ENCODE results near the gene PSMC5. TPM values are rescaled to one million over a fixed set of nuclear protein-coding genes. Genes with fewer than 3 reads are reported as not detected.

Gene PSMC5
- total RNA-seq, 4 donors from 2014 or later, result 63.2 to 131 (median 77.9) TPM

DNA sequence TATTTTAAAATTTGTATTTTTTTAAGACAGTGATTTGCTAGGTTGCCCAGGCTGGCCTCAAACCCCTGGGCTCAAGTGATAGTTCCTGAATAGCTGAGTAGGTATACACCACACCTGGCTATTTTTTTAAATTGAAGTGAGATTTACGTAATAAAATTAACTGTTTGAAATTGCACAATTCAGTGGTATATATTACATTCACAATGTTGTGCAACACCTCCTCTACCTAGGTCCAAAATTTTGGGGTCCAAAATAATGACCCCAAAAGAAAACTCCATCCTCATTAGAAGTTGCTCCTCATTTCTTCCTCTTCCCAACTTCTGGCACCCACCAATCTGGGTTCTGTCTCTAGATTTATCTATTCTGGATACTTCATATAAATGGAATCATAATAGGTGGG, 18.3 kb downstream of the PSMC5 start:
- Histone ChIP-seq H3K36me3 (no peaks in the 10 kb centered on the region), H3K4me3 (no peak overlapping the region), H3K27ac (no peak overlapping the region), H3K4me1 (peaks cover 10 to 28% (median 23%) of the 10 kb centered on the region in 4 donors), H3K9me3 (no peaks in the 10 kb centered on the region), H3K27me3 (no peaks in the 10 kb centered on the region)
- in situ Hi-C loops (cut with MboI; ENCODE audit: low pct_ligation_motif_present in 1 of 4, low pct_unique_long_range_greater_than_20kb in 1 of 4, low sequenced_read_pairs in 3 of 4), result no loop called here
- intact Hi-C loops (cut with DNase I; ENCODE audit: low total_unique reads), result loop anchor here (10.0 kb wide), 1 partner anchor 71 kb away; the partner anchor contains the start of genes CCDC47 and DDX42
- 3 to 25% methylated on average over 1 of the region's 1 CpG for WGBS, 2 donors (ENCODE audit: low coverage in 1 of 2)
- TF ChIP-seq, protein P1, sequence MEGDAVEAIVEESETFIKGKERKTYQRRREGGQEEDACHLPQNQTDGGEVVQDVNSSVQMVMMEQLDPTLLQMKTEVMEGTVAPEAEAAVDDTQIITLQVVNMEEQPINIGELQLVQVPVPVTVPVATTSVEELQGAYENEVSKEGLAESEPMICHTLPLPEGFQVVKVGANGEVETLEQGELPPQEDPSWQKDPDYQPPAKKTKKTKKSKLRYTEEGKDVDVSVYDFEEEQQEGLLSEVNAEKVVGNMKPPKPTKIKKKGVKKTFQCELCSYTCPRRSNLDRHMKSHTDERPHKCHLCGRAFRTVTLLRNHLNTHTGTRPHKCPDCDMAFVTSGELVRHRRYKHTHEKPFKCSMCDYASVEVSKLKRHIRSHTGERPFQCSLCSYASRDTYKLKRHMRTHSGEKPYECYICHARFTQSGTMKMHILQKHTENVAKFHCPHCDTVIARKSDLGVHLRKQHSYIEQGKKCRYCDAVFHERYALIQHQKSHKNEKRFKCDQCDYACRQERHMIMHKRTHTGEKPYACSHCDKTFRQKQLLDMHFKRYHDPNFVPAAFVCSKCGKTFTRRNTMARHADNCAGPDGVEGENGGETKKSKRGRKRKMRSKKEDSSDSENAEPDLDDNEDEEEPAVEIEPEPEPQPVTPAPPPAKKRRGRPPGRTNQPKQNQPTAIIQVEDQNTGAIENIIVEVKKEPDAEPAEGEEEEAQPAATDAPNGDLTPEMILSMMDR (IDR thresholded peaks at IDR 0.05), result no peak
- no peak for TF ChIP-seq EP300 (IDR thresholded peaks at IDR 0.05; ENCODE audit: low read depth)
- no peak for TF ChIP-seq POLR2A (IDR thresholded peaks at IDR 0.05)
- no peak for TF ChIP-seq POLR2AphosphoS5 (IDR thresholded peaks at IDR 0.05)
- DNase-seq, result no peak

DNA sequence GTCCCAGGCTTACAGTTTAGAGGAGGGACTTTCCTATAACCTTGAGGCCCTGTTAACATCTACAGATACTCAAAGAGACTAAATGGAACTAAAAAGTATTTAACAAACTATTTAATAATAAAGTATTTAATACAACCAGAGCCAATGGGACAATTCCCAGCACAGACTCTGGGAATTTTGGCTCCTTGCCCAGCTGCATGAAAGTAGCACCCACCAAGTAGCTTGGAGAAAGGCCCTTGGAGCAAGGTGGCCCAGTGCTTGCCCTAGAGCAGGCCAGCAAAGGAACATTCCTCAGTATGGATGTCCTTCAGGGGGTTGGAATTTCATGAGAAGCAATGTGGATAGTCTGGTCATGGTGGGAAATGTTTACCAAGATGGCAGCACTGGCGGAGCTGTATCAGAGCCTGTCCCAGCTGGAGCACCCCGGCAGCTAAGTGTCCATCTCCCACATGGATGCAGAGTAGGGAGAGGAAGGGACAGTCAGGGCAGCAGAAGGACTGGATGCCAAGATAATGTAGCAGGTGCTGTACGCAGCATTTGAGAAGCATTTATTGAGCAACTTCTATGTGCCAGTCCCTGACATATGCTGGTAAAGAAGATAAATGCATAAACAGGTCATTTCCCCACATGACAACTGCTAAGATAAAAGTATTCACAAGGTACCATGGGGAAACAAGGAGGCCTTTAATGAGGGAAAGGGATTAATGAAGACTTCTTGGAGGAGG, 20.5 kb downstream of the PSMC5 start:
- Histone ChIP-seq H3K36me3 (no peaks in the 10 kb centered on the region), H3K4me1 (peaks cover 0 to 17% (median 12%) of the 10 kb centered on the region in 4 donors), H3K9me3 (no peaks in the 10 kb centered on the region), H3K4me3 (no peak overlapping the region), H3K27ac (no peak overlapping the region), H3K27me3 (no peaks in the 10 kb centered on the region)
- in situ Hi-C loops (cut with MboI; ENCODE audit: low pct_ligation_motif_present in 1 of 4, low pct_unique_long_range_greater_than_20kb in 1 of 4, low sequenced_read_pairs in 3 of 4) (no loop called here), intact Hi-C loops (cut with DNase I; ENCODE audit: low total_unique reads) (loop anchor here (10.0 kb wide), 1 partner anchor 73 kb away; the partner anchor contains the start of genes CCDC47 and DDX42)
- TF ChIP-seq POLR2A (IDR thresholded peaks at IDR 0.05), result no peak
- TF ChIP-seq POLR2AphosphoS5 (IDR thresholded peaks at IDR 0.05), result no peak
- TF ChIP-seq, protein P1 (IDR thresholded peaks at IDR 0.05), result no peak
- no peak for TF ChIP-seq EP300 (IDR thresholded peaks at IDR 0.05; ENCODE audit: low read depth)
- DNase-seq, result no peak
- 59% methylated on average over 3 of the region's 3 CpGs; no CpG with 5 or more reads in 1 of the 2 donors for whole genome bisulfite sequencing, 2 donors (ENCODE audit: low coverage in 1 of 2)

DNA sequence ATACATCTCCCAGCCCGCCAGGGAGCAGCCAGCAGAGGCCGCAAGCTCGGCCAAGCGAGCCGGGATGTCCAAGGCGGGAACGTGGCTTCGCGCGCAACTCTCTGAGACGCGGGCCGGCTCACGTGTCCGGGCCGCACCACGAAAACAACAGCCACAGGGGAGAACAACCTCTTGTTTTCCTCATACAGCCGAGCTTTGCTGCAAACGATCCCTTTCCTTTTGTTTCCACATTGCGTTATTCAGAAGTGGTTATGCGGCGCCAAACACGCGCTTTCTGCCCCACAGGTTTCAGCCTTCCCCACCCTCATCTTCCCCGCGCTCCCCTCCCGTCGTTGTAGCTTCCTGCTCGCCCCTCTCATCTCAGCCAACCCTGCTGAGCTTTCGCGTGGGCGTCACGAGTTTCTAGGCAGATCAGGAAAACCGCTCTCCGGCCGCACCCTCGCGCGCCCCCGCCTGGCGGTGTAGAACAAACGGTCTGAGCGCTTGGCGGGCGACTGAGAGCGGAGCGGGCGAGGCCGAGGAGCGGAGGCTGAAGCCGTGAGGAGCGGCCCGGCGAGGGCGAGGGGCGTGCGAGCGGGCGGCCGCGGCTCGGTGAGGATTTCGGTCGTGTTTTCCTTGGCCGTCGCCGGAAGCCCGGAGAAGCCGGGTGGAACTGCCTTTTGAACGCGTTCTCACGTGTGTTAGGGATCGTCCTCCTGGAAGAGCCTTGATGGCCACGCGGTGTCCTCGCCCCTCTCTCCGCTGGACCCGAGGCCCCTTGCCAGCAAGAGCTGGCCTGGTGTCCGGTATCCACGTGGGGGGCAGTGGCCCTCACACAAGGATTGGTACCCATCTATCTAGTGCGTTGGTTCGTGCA, 21.8 kb downstream of the PSMC5 start:
- peaks cover 0 to 17% (median 7%) of the 10 kb centered on the region in 4 donors for H3K4me1 ChIP-seq
- H3K4me3 ChIP-seq, result peak overlapping the region in 3 of 4 donors; percentile 5 to 42 (median 23)
- 0 to 35% methylated on average over 5 to 82 of the region's 82 CpGs for WGBS, 2 donors (ENCODE audit: low coverage in 1 of 2)
- TF ChIP-seq EP300 (IDR thresholded peaks at IDR 0.05; ENCODE audit: low read depth) (no peak), POLR2AphosphoS5 (IDR thresholded peaks at IDR 0.05) (peak in 1 of 3 donors; percentile 34)
- TF ChIP-seq, protein P1 (IDR thresholded peaks at IDR 0.05), result peak; percentile 54 to 72 (median 60)
- in situ Hi-C loops (cut with MboI; ENCODE audit: low pct_ligation_motif_present in 1 of 4, low pct_unique_long_range_greater_than_20kb in 1 of 4, low sequenced_read_pairs in 3 of 4) (no loop called here), intact Hi-C loops (cut with DNase I; ENCODE audit: low total_unique reads) (loop anchor here (10.0 kb wide), 1 partner anchor 74 kb away; the partner anchor contains the start of genes CCDC47 and DDX42)
- no peaks in the 10 kb centered on the region for H3K36me3 ChIP-seq
- no peaks in the 10 kb centered on the region for H3K9me3 ChIP-seq
- DNase-seq, result peak; percentile 93
- no peaks in the 10 kb centered on the region for H3K27me3 ChIP-seq
- peak overlapping the region; percentile 3 to 58 (median 44) for H3K27ac ChIP-seq

DNA sequence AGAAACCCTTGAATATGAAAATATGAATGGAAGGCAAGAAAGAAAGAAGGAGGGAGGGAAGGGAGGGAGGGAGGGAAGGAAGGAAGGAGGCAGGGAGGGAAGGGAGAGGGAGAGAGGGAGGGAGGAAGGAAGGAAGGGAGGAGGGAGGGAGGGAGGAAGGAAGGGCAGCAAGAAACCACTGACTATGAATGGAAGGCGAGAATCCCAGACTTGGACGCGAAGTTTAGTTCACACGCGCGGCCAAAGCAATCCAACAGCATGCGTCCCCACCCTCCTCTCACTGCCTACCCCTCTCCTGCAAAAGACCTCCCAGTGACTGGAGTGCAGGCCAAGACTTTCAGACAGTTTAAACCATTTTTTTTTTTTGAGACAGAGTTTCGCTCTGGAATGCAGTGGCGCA, 23.2 kb downstream of the PSMC5 start:
- no peaks in the 10 kb centered on the region for H3K36me3 ChIP-seq
- H3K9me3 ChIP-seq, result no peaks in the 10 kb centered on the region
- H3K27ac ChIP-seq, result no peak overlapping the region
- DNase-seq, result no peak
- 80 to 84% methylated on average over 9 of the region's 9 CpGs for WGBS, 2 donors (ENCODE audit: low coverage in 1 of 2)
- no peak overlapping the region for H3K4me3 ChIP-seq
- TF ChIP-seq, protein P1 (IDR thresholded peaks at IDR 0.05), result no peak
- TF ChIP-seq EP300 (IDR thresholded peaks at IDR 0.05; ENCODE audit: low read depth) (no peak), POLR2A (IDR thresholded peaks at IDR 0.05) (no peak), POLR2AphosphoS5 (IDR thresholded peaks at IDR 0.05) (no peak)
- peaks cover 0 to 17% (median 5%) of the 10 kb centered on the region in 4 donors for H3K4me1 ChIP-seq
- in situ Hi-C loops (cut with MboI; ENCODE audit: low pct_ligation_motif_present in 1 of 4, low pct_unique_long_range_greater_than_20kb in 1 of 4, low sequenced_read_pairs in 3 of 4), result no loop called here
- intact Hi-C loops (cut with DNase I; ENCODE audit: low total_unique reads), result no loop called here
- no peaks in the 10 kb centered on the region for H3K27me3 ChIP-seq
